ENCODE measurements around the gene UBQLN4.

DNA sequence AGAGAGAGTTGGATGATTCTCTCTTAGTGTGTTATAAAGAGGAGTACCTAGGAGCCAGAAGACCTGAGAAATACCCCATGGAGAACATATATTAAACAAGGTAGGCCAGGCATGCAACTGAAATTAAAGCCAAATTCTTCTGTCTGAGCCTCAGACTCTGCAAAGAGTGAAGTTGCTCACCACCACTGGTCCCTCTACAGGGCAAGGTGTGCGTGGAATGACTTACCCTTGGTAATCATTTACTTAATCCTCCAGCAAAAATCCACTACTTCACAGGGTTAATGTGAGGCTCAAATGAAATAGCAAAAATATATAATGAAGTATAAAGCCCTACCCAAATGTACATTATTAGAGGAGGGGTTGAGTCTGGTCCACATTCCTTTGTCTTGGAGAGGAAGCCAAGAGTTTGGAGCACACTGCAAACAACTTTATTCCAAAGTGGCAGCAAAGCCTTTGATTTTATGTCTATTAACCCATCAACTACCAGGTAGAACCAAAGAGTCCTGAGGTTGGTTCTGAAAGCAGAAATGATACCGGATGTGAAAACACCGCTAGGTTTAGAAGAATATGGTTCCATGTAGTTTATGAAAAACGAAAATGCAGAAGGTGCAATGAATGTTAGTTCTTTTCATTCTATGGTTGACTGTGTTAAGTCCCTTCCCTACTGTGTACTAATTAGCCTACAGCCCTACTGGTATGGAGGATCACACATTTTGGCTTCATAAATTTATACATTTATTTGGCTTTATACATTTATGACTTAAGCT lies 41.4 kb downstream of the UBQLN4 start:
- TF ChIP-seq, protein P1, sequence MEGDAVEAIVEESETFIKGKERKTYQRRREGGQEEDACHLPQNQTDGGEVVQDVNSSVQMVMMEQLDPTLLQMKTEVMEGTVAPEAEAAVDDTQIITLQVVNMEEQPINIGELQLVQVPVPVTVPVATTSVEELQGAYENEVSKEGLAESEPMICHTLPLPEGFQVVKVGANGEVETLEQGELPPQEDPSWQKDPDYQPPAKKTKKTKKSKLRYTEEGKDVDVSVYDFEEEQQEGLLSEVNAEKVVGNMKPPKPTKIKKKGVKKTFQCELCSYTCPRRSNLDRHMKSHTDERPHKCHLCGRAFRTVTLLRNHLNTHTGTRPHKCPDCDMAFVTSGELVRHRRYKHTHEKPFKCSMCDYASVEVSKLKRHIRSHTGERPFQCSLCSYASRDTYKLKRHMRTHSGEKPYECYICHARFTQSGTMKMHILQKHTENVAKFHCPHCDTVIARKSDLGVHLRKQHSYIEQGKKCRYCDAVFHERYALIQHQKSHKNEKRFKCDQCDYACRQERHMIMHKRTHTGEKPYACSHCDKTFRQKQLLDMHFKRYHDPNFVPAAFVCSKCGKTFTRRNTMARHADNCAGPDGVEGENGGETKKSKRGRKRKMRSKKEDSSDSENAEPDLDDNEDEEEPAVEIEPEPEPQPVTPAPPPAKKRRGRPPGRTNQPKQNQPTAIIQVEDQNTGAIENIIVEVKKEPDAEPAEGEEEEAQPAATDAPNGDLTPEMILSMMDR (conservative IDR thresholded peaks at IDR 0.05), result no peak
- no peak for TF ChIP-seq EZH2 (IDR thresholded peaks at IDR 0.05; ENCODE audit: low read depth)
